CD4-positive, alpha-beta T cell treated with Interleukin-4 for 4 hours (primary cell): Measurements from ENCODE around the gene DPYD.

Experiments used
- DNase-seq: peaks from one replicate; pipeline ENCODE4 v3.0.0-alpha.2; 2020

DPYD gene

DNA sequence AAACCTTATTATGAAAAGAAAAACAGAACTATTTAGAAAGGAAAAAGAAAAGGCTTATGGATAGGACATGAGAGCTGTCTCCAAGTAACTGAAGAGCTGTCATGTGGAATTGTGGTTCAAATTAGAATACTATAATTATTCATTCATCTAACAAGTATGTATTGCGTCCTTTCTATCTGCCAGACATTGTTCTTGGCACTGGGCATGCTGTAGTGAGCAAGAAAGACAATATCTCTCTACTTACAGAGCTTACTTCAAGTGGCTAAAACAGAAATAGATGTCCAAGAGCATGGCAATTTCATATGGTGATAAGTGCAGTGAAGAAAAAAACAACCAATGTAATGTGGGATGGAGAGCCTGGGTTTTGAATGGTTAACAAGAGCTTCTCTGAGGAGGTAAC lies 413.0 kb downstream of the DPYD start:
- DNase-seq: no peak

DNA sequence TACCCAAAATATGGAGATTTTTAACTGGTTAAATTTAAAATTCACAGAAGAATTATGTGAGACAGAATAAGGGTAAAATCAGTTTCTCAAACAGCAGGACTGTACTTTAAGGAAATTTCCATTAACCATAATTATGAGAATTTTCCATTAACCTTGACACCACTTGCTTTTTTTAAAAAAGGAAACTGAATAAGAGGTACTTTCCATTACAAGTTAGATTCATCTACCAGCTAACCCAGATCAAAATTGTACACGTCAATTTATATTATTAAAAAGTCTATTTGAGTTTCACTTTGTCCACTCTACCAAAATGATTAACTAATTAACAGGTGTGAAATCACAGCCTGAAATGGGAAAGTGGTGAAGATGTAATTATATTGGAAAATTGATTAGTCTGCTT lies 414.5 kb downstream of the DPYD start:
- no peak for DNase-seq

GRCh38 chr1:97505816-97506215 lies 415.0 kb downstream of the DPYD start:
- no peak for DNase-seq

GRCh38 chr1:97505289-97505688 lies 415.5 kb downstream of the DPYD start:
- no peak for DNase-seq

- DNase-seq: no peak
These were observed 418.5 kb downstream of the DPYD start for GRCh38 chr1:97502360-97502759.

GRCh38 chr1:97501628-97502027 lies 419.2 kb downstream of the DPYD start:
- DNase-seq: no peak

DNA sequence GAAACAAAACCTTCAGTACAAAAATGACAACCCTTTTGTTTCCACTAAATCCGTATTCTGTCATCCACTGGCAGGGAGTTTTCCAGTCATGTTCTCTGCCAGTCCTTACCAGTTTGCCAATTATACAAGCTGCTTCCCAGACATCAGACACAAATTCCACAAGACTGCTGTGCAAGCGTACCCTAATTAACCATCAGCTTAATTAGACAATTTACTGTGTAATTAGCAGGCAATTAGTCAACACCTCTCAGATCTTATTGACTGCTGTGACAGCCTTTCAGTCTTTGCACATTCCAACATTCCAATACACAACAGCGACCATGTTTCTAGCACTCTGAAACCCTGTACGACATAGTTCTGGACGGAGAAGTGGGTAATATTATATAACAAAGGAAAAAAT lies 420.1 kb downstream of the DPYD start:
- DNase-seq: no peak

- DNase-seq: no peak
These were observed 421.2 kb downstream of the DPYD start for GRCh38 chr1:97499667-97500066.

- no peak for DNase-seq
These were observed 431.0 kb downstream of the DPYD start for GRCh38 chr1:97489834-97490233.

- no peak for DNase-seq
These were observed 432.3 kb downstream of the DPYD start for GRCh38 chr1:97488530-97488929.

DNA sequence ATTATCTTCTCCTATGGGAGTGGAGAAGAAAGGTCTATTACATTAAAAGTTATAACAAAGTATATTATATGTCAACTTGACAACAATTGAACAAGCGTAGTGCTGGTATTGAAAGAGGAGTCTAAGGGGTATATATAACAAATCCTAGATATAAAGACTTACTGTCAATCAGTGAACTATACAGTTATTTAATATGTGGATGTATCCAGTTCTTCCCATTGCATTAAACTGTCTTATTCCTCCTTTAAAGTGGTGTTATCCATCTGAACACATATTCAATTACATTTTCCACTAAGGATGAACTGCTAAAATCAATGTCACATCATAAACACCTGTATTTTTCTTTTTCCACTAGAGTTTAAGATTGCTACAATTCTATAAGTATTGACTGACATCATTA lies 438.8 kb downstream of the DPYD start:
- DNase-seq: no peak

DNA sequence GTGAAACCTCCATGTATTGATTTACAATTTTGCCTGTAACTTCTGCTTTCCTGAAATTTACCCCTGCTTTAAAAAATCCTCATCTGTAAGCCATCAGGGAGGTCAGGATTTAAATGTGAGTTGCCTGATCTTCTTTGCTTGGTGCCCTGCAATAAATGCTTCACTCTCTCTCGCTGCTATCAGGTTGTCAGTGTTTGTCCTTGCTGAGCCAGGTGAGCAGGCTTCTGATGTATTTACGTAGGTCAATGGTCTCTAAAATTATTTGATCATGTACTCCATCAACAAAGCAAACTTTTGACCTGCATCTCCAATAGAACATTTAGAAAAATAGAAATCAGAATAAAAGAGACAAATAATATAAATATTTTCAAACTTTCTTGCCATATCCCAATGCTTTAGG lies 453.4 kb downstream of the DPYD start:
- DNase-seq: no peak

DNA sequence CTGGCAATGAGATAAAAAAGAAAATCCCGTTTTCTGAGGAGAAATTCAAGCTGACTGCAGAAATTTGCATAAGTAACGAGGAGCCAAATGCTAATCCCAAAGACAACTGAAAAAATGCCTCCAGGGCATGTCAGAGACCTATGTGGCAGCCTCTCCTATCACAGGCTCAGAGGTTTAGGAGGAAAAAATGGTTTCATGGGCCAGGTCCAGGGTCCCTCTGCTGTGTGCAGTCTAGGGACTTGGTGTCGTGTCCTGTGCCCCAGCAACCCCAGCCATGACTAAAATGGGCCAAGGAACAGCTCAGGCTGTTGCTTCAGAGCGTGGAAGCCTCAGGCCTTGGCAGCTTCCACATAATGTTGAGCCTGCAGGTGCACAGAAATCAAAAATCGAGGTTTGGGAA lies 456.5 kb downstream of the DPYD start:
- DNase-seq: no peak

- DNase-seq: no peak
These were observed 459.1 kb downstream of the DPYD start for GRCh38 chr1:97461782-97462181.

GRCh38 chr1:97457446-97458089 lies 463.3 kb downstream of the DPYD start:
- no peak for DNase-seq

DNA sequence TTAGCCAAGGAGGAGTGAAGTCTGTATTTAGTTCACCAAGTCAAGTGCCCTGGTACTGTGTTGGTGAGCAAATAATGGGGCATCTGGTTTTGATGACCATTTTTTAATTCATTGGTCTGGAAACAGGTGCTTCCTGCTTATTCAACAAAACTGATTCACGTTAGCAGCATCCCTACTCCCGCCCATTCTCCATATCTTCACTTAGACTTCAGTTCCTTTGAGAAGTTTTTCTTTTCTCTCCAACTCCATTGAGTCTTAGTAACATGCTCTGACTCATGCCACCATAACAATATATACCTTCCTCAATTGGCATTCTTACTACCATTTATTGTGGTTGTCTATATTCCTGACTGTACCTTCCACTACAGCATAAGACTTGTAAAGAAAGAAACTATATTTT lies 468.9 kb downstream of the DPYD start:
- no peak for DNase-seq

DNA sequence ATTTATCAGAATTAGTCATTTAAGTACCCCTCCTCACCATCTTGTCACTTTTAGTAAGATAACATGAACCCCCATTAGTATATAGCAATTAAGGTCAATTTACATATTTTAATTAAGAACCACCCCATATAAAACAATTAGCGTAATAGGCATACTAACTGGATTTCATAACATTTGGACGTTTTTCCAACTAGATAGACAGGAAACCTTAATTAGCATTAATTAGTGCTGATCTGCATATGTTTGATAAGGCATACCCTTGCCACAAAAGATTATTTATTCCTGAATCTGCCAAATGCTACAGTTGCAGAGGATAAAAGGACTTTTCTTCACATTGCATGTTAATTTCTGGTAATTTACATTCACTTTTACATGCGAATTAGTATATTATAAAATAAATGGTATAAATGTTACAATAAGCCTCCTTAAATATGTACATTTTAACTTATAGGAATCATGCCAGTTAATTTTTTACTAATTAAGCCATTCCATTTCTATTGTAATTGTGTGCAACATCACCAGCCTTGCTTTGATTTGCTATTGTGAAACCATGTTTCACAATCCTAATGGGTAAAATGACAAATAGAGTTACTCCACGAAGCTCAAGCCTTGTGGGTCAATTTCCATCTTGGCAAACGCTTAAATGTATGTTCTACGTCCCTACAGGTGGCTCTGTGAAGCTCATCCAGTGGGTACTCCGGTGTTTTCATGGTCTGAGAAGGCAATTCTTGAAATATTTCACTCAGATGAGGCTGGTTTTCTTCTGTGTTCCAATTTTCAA lies 469.6 kb downstream of the DPYD start:
- no peak for DNase-seq

GRCh38 chr1:97441966-97442365 lies 478.9 kb downstream of the DPYD start:
- DNase-seq: no peak

DNA sequence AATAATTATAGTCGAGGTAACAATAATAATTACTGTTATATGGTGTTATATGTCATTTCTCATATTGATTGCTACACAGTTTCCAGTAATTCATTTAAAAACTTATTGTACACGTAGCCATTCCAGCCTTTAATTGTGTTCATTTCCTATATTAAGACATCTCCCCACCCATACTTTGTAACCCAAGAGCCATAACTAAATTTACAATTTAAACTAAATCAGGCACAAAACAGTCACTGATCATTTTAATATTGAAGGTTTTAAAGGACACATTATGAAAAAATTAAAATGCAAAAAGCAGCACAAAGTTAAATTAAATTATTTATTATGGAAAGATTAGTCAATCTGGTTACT lies 487.0 kb downstream of the DPYD start:
- DNase-seq: no peak

GRCh38 chr1:97433094-97433823 lies 487.6 kb downstream of the DPYD start:
- DNase-seq: no peak

- no peak for DNase-seq
These were observed 493.5 kb downstream of the DPYD start for GRCh38 chr1:97427371-97427770.

DNA sequence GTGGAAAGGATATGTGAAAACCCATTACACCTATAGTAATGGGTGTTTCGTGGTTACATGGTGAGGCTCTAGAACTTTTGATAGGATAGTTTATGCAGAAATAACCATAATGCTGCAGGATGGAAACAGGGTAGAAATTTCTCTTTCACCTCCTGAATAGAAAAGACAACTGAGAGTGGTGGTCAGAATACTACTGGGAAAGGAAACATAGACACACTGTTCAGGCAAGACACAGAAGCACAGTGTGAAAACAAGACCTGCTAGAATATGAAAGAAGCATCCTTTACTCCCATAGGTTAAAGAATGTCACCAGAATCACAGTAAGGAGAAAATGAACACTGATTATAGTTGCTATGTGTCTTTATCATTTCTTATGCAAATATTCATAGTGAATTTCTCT lies 496.6 kb downstream of the DPYD start:
- DNase-seq: no peak

GRCh38 chr1:97423403-97423802 lies 497.4 kb downstream of the DPYD start:
- no peak for DNase-seq

DNA sequence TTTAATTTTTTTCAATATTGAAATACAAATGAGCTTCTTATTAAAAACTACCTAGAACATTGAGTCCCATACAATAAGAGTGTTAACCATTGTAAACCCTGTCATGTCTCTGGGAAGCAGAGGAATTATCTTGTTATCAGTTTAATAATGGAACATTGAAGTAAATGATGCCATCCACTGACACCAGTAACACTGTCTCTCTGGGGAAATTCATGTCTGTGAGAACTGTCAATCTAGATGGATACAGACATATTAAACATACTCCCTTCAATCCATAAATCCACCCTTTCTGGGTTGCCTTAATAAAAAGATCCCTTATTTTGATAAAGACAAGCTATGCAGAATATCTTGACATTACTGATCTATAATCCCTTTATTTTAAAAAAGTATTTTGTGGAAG lies 503.2 kb downstream of the DPYD start:
- DNase-seq: no peak
